NCI-H446 treated with DMSO at 0.1 percent for 48 hours (cell line): ENCODE measurements around the gene TNS3.
"Not testable (repeated sequence)": the region's sequence is repeated elsewhere in the genome, so short reads cannot be mapped to it uniquely, and the experiment has no call there.

Source experiments
- DNase-seq: peaks from one replicate; lab custom pipeline; 2025; lab: John Stamatoyannopoulos, UW

TNS3 gene

DNA sequence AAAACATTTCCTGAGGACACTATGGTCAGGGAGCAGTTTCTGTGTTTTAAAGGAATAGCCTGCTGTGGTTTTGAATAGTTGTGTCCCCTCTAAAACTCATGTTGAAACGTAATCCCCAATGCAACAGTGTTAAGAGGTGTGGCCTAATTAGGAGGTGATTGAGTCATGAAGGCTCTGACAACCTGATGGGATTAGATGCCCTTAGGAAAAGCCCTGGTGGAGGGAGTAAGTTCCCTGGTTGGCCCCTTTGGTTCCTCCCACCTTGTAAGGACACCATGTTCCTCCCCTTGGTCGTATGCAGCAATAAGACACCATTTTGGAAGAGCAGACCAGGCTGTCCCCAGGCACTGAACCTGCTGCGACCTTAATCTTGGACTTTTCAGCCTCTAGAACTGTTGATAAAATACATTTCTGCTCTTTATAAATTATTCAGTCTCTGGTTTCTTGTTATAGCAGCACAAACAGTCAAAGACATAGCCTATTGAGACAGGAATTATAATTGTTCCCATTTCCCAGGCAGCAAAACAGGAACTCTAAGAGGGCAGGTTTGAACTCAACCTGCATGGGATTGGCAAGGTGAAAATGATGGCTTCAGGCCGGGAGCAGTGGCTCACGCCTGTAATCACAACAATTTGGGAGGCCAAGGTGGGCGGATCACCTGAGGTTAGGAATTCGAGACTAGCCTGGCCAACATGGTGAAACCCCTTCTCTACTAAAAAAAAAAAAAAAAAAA is 20.5 kb upstream of the TNS3 start:
- DNase-seq = no peak

GRCh38 chr7:47601881-47602249 is 20.0 kb upstream of the TNS3 start:
- DNase-seq = no peak

DNA sequence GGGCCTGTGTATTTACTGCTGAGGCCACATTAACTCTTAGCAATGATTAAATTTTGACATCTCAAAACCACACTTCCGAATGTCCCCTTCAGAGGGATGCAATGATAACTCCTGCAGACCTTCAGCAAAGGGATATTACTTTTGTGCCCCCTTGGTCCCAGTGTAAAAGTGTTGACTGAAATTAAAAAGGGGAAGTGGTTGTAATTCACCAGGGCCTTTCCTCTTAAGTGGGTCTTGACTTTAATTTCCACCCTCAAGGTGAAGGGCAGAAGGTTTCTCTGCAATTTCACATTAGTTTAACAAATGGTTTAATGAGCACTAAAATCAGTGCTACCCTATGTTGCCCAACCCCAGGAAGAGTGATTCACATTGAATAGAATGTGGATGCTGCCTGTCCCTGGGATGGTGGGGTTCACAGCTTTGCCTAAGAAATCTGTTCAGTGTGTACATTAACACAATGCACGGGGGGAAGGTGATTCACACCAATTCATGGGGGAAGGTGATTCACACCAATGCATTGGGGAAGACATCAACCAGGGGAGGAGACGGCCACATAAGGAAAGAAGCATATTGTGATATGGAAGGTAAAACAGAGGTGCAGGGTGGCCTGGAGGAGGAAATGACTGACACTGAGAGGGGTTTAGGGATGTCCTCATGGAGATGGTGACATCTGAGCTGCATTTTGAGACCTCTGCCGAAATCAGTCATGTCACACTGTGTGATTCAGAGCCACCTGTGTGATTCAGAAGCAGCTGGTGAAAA is 19.4 kb upstream of the TNS3 start:
- no peak for DNase-seq

GRCh38 chr7:47600199-47601118 is 18.5 kb upstream of the TNS3 start:
- no peak for DNase-seq

DNA sequence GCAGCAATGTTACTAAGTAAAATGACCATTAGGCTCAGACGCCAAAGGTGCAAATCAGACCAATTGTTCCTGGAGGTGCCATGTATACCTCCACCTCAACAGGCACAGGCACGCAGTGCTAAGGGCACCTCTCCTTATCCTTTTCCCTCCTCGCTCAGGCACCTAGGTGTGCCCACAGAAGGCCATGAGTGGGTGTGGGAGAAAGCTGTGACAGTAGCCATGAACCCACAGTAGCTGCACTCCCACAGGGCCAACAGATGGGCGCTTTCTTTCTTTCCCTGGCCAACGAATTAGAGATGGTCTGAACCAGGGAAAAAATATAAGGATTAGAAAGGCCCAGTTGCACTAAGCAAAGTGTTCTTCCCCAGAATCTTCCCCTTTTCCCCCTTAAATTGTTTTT is 15.5 kb upstream of the TNS3 start:
- no peak for DNase-seq

DNA sequence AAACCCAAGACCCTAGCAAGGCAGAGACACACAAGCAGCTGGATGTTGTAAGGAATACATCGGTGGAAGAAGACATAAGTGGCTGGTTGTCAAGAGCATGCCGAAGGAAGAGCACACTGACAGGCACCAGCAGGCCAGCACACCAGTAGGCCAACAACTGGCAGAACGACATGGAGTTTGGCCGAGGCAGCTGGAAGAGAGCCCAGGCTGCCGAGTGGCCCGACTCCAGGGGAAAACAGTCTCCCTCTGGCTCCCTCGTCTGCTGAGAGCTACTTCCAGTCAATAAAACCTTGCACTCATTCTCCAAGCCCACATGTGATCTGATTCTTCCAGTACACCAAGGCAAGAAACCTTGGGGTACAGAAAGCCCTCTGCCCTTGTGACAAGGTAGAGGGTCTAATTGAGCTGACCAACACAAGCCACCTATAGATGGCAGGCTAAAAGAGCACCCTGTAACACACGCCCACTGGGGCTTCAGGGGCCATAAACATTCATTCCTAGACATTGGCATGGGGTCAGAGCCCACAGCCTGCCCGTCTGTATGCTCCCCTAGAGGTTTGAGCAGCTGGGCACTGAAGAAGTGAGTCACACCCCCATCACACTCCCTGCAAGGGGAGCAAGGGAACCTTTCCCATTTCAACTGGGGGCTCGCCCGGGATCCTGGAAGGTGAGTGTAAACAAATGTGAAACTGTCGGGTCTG is 14.7 kb upstream of the TNS3 start:
- DNase-seq = peak; percentile 55

DNA sequence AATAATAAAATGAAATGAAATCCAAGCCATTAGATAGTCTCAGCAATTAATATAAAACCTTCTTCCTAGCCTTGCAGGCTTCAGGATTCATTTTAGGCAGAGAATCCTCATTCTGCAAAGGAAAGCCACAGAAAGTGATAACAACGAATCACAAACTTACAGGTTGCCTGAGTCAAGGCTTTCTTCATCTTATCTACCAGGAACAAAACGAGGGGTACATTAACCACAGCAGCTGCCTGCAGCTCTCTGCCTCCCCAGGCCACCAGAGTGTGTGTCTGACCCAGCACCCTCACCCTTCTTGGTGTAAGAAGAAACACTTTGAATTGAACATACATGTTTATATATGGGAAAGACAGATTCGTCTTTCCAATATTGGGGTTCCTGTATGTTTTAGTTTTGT is 12.5 kb upstream of the TNS3 start:
- DNase-seq = no peak

DNA sequence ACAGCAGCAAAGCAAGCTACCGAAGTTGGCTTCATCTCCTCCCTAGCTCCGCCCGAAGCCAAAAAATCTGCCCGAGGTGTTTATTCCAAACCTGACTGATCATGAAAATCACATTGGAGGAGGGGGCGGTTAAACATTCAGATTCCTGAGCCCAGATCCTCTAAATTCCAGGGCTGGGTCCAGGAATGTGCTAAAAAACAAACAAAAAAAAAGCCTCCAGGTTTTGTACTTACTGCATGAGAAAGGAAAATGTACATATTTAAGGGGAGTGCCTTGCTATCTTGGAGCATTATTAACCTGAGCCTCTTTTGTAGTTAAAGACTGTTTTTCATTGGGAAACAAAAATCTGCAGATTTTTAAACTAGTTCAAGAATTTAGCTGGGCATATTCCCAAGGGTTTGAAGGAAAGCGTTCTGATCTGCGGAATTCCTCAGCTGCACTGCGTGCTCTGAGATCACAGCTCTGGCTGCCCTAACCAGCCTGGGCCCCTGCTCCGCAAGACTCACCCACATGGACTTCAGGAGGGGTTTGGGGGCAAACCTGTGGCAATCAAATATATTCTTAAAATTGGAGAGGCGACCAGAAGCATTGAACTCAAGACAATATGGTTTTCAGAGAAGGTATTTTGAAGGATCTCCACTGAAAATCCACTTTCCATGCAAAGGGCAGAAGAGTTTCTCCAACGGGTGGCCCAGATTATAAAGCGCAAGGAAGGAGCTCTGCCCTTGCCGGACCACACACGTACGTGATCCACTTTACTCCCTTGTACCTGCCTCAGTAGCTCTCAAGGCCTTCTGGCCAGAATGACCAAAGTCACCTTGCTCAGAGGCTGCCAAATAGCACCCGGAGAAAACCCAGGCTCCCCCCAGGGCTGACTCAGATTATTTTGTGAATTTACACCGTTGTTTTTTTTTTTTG is 10.0 kb upstream of the TNS3 start:
- no peak for DNase-seq

- no peak for DNase-seq
These were observed 9.3 kb upstream of the TNS3 start for GRCh38 chr7:47591089-47591654.

DNA sequence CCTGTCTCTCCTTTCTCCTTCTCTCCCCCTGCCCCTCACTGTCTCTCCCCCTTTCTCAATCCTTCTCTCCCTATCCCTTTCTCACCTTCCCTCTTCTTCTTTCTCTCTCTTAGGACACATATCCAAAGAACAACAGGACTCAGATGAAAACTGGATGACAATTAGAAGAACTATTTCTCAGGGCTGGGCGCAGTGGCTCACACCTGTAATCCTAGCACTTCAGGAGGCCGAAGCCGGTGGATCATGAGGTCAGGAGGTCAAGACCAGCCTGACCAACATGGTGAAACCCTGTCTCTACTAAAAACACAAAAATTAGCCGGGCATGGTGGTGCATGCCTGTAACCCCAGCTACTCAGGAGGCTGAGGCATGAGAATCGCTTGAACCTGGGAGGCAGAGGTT is 8.3 kb upstream of the TNS3 start:
- DNase-seq = not testable (repeated sequence)

- no peak for DNase-seq
These were observed 6.9 kb upstream of the TNS3 start for GRCh38 chr7:47588704-47589225.

- DNase-seq = no peak
These were observed 6.1 kb upstream of the TNS3 start for GRCh38 chr7:47587976-47588375.

DNA sequence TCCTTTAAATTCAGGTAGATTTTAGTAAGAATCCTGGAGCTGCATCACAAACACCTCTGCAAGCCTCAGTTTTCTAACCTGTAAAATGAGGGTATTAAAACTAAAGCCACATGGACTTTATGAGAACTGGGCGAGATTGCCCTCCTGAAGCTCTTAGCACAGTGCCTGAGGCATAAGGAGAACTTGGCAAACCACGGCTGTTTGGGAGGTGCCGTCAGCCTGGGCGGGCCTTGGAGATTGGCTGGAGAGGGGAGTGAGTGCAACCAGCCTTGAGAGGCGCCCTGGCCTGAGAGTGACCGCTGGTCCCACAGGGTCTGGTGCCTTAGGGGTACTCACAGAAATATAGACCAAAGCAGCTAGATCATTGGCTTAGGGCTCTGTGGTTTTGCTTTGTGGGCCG is 5.4 kb upstream of the TNS3 start:
- DNase-seq = no peak

DNA sequence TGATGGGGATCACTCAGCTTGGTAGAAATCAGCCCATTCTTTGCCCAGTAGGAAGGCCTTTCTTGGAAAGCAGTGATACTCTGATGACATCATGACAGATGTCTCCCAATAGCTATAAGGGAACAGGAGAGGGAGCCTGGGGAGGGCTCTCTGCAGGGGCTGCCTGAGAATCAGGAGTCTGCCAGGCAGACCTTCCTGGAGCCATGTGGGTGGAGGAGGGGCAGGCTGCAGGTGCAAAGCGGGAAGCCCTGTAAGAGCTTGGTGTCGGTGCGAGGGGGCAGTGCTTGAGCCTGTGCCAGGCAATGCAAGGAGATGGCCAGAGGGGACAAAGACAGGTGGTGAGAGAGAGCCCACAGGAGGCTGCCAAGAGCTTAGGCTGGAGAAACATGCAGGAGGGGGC is 5.0 kb upstream of the TNS3 start:
- no peak for DNase-seq

DNA sequence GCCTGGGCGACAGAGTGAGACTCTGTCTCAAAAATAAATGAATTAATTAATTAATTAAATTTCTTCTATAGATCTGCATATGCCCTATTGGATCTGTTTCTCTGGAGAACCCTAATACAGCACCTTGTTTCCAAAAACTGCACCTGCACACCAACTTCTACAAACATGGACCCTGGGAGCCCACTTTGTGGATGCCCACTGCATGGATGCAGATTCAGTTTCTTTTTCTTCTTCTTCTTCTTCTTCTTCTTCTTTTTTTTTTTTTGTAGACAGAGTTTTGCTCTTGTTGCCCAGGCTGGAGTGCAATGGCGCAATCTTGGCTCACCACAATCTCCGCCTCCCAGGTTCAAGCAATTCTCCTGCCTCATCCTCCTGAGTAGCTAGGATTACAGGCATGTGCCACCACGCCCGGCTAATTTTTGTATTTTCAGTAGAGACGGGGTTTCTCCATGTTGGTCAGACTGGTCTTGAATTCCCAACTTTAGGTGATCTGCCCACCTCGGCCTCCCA is 4.3 kb upstream of the TNS3 start:
- DNase-seq = not testable (repeated sequence)

DNA sequence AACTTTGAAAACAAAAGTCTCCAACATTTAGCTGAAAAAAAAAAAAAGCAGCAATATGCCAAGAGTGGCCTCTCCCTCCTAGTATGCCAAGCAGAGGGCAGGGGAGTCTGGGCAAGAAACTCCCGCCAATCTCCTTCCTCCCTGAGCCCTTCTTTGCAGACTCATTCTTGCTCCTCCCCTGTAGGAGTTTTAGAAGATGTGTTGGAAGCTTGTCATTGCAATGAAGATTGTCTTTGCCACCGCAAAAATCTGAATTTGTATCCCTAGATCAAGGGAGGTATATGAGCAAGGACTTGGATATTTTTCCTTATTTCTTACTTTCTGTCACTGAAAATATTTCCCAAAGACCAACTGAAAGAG is 2.6 kb upstream of the TNS3 start:
- no peak for DNase-seq

GRCh38 chr7:47583739-47584535 is 2.0 kb upstream of the TNS3 start:
- DNase-seq = no peak

DNA sequence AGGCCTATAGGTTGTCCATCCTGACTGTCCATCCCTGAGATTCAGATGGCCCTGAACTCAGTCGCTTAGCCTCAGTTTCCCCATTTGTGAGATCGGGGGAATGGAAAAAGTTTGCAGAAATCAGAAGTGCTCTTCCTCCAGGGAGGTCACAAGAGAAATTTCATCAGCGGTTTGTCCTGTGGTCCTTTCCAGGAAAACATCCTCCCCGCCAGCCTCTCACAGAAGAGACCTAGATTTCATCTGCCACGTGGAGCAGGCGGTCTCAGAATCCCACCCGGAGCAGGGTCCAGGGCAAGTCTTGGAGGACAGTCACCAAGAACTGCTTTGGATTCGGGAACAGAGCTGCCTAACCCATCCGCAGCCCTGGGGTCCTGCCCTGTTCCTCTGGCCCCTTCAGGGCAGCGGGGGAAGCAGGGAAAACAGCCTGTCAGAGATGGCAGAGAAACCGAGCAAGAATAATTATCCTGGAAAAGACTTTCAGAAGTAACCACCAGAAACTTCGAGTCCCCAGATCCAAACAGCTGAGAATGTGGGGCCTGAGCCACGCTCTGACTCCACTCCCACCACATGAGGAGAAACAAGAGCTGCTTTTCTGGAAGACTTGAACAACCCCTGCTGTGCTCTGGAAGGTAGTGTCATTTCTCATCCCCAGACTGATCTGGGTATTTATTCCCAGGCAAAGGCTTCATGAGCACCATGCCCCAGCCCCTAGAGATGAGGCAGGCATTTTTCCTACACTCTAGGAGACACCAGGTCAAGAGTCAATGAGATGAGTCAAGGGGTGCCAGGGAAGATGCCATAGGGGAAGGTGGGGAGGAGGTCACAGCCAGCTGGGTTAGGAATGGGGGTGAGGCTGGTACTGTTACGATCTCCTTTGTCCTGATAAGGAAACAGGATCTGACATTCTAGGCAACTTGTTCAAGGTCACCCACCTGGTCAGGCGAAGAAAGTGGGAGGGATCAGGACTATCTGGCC is 1.1 kb upstream of the TNS3 start:
- DNase-seq = no peak
